Endothelial cell of umbilical vein (primary cell): ENCODE measurements around the gene NRGN. TPM values are rescaled to one million over a fixed set of nuclear protein-coding genes. Genes with fewer than 3 reads are reported as not detected.

Source experiments
- BruUV-seq: library from RNA; stranded (reverse); fragments of 400-500 nt; replicated peaks from 2 replicates; lab custom pipeline; 2021; lab: Mats Ljungman, UMichigan
- CTCF ChIA-PET: fragments of 300-600, 350-600 bp; sonication (Branson Sonifier 250); formaldehyde crosslinking; loops from one replicate; lab custom pipeline; 2021; ENCODE audit warnings: antibody characterized with exemption, inconsistent platforms; lab: Charles Lee
- POLR2A ChIA-PET: fragments of 300-600, 350-600 bp; sonication (Branson Sonifier 250); formaldehyde crosslinking; loops from one replicate; lab custom pipeline; 2021; ENCODE audit warnings: antibody characterized with exemption, inconsistent platforms; lab: Charles Lee
- DNase-seq: peaks from one replicate; pipeline ENCODE4 v3.0.0-alpha.2; 2011; ENCODE audit warnings: low read depth, low spot score
- FAIRE-seq: peaks from 2 replicates; lab custom pipeline; 2011; peaks lifted over from hg19 to GRCh38; lab: Jason Lieb, UNC
- H2AFZ ChIP-seq: 2 replicates; pipeline ENCODE4 v1.6.0; 2012; ENCODE audit warnings: low read depth, low read length, control low read depth, inconsistent platforms
- H3K27ac ChIP-seq: 2 replicates; pipeline ENCODE4 v1.5.1; 2011; ENCODE audit warnings: low read depth, mild to moderate bottlenecking, control low read depth, low read length, moderate library complexity; ENCODE audit not compliant: insufficient read depth
- H3K27me3 ChIP-seq, 2 experiments: 2 replicates each; pipeline versions ENCODE4 v1.6.0 to v1.6.1; 2011; ENCODE audit warnings: low read length in 2 of 2, mixed read lengths in 1 of 2; ENCODE audit not compliant: control insufficient read depth in 2 of 2, insufficient read depth in 2 of 2
- H3K36me3 ChIP-seq, 2 experiments: 2 replicates in 1 of 2; 3 replicates in 1 of 2; pipeline ENCODE4 v1.5.1; 2011; ENCODE audit warnings: low read length in 2 of 2, mild to moderate bottlenecking in 1 of 2, moderate library complexity in 1 of 2; ENCODE audit not compliant: control insufficient read depth in 2 of 2, insufficient read depth in 2 of 2; ENCODE audit errors: extremely low read depth in 1 of 2
- H3K4me1 ChIP-seq: 3 replicates; pipeline ENCODE4 v1.5.1; 2011; ENCODE audit warnings: mild to moderate bottlenecking, low read length; ENCODE audit not compliant: control insufficient read depth, insufficient read depth; ENCODE audit errors: extremely low read depth
- H3K4me2 ChIP-seq: 2 replicates; pipeline ENCODE4 v1.6.1; 2011; ENCODE audit warnings: low read length, control low read depth, mixed read lengths; ENCODE audit not compliant: insufficient read depth
- H3K4me3 ChIP-seq, 3 experiments: fragments of 200-600 bp in 1 of 3; sonication (generic), shearing (Covaris generic) in 1 of 3; replicated peaks in 1 of 3; 2 replicates each; pipeline ENCODE4 v1.5.1; 2011 to 2016; ENCODE audit warnings: control low read depth in 3 of 3, low read length in 3 of 3, mild to moderate bottlenecking in 2 of 3, inconsistent platforms in 1 of 3, low read depth in 1 of 3, moderate library complexity in 1 of 3; ENCODE audit not compliant: insufficient read depth in 1 of 3
- H3K79me2 ChIP-seq: 2 replicates; pipeline ENCODE4 v1.6.0; 2012; ENCODE audit warnings: low read length, inconsistent platforms; ENCODE audit not compliant: control insufficient read depth, insufficient read depth
- H3K9ac ChIP-seq: replicated peaks from 2 replicates; pipeline ENCODE3; 2011; ENCODE audit warnings: low read length, control low read depth; ENCODE audit not compliant: insufficient read depth; ENCODE audit errors: extremely low read depth
- H3K9me1 ChIP-seq: replicated peaks from 3 replicates; pipeline ENCODE4 v1.6.0; 2011; ENCODE audit warnings: mild to moderate bottlenecking, low read length; ENCODE audit not compliant: control insufficient read depth, insufficient read depth; ENCODE audit errors: extremely low read depth
- H3K9me3 ChIP-seq: replicated peaks from 2 replicates; pipeline ENCODE4 v1.5.1; 2012; ENCODE audit warnings: low read length, inconsistent platforms; ENCODE audit not compliant: control insufficient read depth, insufficient read depth
- H4K20me1 ChIP-seq: replicated peaks from 2 replicates; pipeline ENCODE3; 2011; ENCODE audit warnings: mild to moderate bottlenecking, low read length; ENCODE audit not compliant: control insufficient read depth, insufficient read depth; ENCODE audit errors: extremely low read depth
- FOS ChIP-seq: IDR thresholded peaks from 2 replicates; pipeline ENCODE4 v1.6.1; 2011; ENCODE audit warnings: mild to moderate bottlenecking, low read length, moderate library complexity, borderline replicate concordance; ENCODE audit not compliant: insufficient read depth
- GATA2 ChIP-seq: IDR thresholded peaks from 2 replicates; pipeline ENCODE4 v1.7.0; 2011; ENCODE audit warnings: low read depth, mild to moderate bottlenecking, moderate library complexity, mixed read lengths, low read length; ENCODE audit not compliant: insufficient read length, insufficient read depth
- MYC ChIP-seq: IDR thresholded peaks from one replicate; pipeline ENCODE4 v1.6.1; 2011; ENCODE audit warnings: mild to moderate bottlenecking, low read depth, low read length
- POLR2A ChIP-seq: IDR thresholded peaks from 2 replicates; pipeline ENCODE4 v1.6.1; 2012; ENCODE audit warnings: low read depth, mild to moderate bottlenecking, control low read depth, low read length
- POLR2AphosphoS5 ChIP-seq: IDR thresholded peaks from 2 replicates; pipeline ENCODE4 v1.6.1; 2012; ENCODE audit warnings: low read depth, mild to moderate bottlenecking, control low read depth, low read length, moderate library complexity; ENCODE audit not compliant: insufficient read depth
- dilution Hi-C: fragments of 300-500 bp; cut with MboI; formaldehyde crosslinking; loops from one replicate; pipeline ENCODE4 v1.15.0; 2019; ENCODE audit warnings: low sequenced_read_pairs; ENCODE audit not compliant: extremely low pct_ligation_motif_present
- intact Hi-C: fragments of 100-400 bp; cut with micrococcal nuclease; formaldehyde crosslinking; loops from one replicate; pipeline ENCODE4 v1.10.0; 2022
- polyA plus RNA-seq, 4 experiments: library from polyadenylated mRNA; depleted of rRNA in 3 of 4; stranded (reverse) in 3 of 4; unstranded in 1 of 4; fragments of >200 nt; gene quantifications; 2 replicates each; pipeline versions ENCODE4 v1.2.1 to v1.2.3, GENCODE V29; 2011 to 2012; ENCODE audit warnings: missing spikeins in 1 of 4
- total RNA-seq: library from RNA; stranded (reverse); gene quantifications from 2 replicates; pipeline ENCODE4 v1.2.3, GENCODE V29; 2021
- TF ChIP-seq, protein P1 (sequence below), 2 donors: IDR thresholded peaks; 1 replicate in 1 of 2; 2 replicates in 1 of 2; pipeline ENCODE4 v1.5.1; 2011; ENCODE audit warnings: low read length in 2 of 2, mild to moderate bottlenecking in 2 of 2, moderate library complexity in 2 of 2, control low read depth in 1 of 2, inconsistent platforms in 1 of 2, low read depth in 1 of 2; ENCODE audit not compliant: insufficient read depth in 1 of 2; ENCODE audit errors: extremely low read depth in 1 of 2

The NRGN gene
- total and polyA plus RNA-seq, 2 donors (not counting 3 experiments of a cell fraction or from before 2014, with no cell fraction given) = 29.1 to 33.5 TPM

DNA sequence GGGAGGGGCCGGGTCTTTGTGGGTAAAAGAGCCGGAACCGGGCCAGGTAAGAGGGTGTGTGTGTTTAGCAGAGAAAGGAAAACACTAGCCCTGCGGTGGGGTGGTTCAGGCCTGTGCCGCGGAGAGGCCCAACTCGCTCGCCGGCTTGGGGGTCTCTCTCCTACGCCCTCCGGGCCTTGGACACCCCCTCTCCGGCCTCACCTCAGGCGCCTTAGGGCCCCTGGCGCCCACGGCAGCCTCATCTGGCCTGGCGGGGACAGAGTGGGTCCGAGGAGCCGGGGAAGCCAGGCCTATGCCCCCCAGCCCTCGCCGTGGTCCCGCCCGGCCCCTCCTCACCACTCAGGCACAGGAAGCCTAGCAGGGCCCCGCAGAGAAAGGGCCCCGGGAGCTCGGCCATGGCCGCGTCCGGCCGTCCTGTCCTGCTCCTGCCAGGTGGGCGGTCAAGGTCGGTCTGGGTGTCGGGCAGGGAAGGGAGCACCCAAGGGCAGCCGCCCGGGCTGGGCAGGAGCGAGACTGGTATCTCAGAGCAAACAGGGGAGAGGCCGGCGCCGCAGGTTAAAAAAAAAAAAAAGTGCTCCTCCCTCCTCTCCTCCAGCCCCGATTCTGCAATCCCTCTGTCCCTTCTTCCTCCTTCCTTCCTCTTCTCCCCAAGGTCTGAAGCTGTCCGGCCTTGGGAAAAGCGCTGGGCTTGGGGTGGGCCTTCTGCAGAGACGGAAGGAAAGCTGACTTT lies 12.2 kb downstream of the NRGN start, which contains the start of gene VSIG2:
TSS of gene VSIG2 (minus strand) at position 515 of the 730 bp plus-strand sequence. CDS start at position 397, 118 bp downstream.
- no peak within 1 kb of the TSS for H3K9ac ChIP-seq
- H4K20me1 ChIP-seq = no peaks in the 10 kb centered on the region
- no peak within 1 kb of the TSS for H2AFZ ChIP-seq
- no peaks in the 10 kb centered on the region for H3K27me3 ChIP-seq
- peaks cover 76% of the 10 kb centered on the region for H3K4me1 ChIP-seq
- H3K9me1 ChIP-seq = no peaks in the 10 kb centered on the region
- ChIA-PET POLR2A (interaction anchor here (1.4 kb wide), 1 partner anchor 83 kb away, joined by 4 read pairs; no protein-coding TSS in a partner anchor), CTCF (interaction anchor here (1.0 to 16.9 kb wide), 8 partner anchors 8 to 107 kb away, joined by 4 to 301 read pairs (median 18); partner anchors contain the start of genes ESAM, SIAE and SPA17)
- no peak within 1 kb of the TSS for H3K4me2 ChIP-seq
- H3K79me2 ChIP-seq = peaks cover 15% of the 10 kb centered on the region
- H3K9me3 ChIP-seq = no peaks in the 10 kb centered on the region
- peak within 1 kb of the TSS; percentile 28 for H3K27ac ChIP-seq
- H3K4me3 ChIP-seq = no peak within 1 kb of the TSS
- peaks cover 21 to 36% of the 10 kb centered on the region in 2 experiments for H3K36me3 ChIP-seq
- no TSS peak for BruUV-seq
- intact Hi-C loops = no loop called here
- FAIRE-seq = no peak
- dilution Hi-C loops = no loop called here
- no peak for DNase-seq
- TF ChIP-seq FOS (no peak), POLR2AphosphoS5 (peak; percentile 28), POLR2A (no peak)

DNA sequence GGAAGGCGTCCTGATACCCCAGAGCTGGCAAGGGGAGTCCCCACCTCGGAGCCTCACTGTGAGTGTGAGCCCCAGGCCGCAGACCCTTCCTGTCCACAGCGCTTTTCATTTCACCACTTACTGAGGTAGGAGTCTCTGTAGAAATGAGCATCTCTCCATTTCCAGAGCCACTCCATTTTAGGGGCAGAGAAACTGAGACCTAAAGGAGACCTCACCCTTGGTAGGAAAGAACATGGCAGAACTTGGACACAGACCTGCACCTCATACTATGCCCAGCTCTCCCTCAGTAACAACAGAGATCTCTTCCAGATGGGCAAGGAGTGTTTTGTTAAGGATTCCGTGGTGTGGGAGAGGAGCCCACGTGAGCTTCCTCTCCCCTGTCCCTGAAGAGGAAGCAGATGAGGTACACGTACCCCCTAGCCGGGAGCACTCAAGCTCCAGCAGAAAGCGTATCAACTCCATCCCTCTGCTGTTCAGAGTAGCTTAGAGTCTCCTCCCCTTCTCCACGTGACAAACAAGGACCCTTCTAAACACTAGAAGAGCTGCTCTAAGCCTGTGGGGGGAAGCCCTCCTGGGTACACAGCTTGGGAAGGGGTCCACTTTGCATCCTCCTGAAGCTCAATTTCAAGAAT lies 12.8 kb downstream of the NRGN start:
- H3K4me2 ChIP-seq = no peak overlapping the region
- peaks cover 23 to 36% of the 10 kb centered on the region in 2 experiments for H3K36me3 ChIP-seq
- no peaks in the 10 kb centered on the region for H3K9me1 ChIP-seq
- BruUV-seq = no TSS peak
- H3K4me1 ChIP-seq = peaks cover 77% of the 10 kb centered on the region
- peak overlapping the region; percentile 28 for H3K27ac ChIP-seq
- DNase-seq = no peak
- no peak for FAIRE-seq
- dilution Hi-C loops (no loop called here), intact Hi-C loops (no loop called here)
- H3K9ac ChIP-seq = no peak overlapping the region
- TF ChIP-seq POLR2AphosphoS5 (peak; percentile 7), GATA2 (no peak), MYC (no peak)
- TF ChIP-seq, protein P1, sequence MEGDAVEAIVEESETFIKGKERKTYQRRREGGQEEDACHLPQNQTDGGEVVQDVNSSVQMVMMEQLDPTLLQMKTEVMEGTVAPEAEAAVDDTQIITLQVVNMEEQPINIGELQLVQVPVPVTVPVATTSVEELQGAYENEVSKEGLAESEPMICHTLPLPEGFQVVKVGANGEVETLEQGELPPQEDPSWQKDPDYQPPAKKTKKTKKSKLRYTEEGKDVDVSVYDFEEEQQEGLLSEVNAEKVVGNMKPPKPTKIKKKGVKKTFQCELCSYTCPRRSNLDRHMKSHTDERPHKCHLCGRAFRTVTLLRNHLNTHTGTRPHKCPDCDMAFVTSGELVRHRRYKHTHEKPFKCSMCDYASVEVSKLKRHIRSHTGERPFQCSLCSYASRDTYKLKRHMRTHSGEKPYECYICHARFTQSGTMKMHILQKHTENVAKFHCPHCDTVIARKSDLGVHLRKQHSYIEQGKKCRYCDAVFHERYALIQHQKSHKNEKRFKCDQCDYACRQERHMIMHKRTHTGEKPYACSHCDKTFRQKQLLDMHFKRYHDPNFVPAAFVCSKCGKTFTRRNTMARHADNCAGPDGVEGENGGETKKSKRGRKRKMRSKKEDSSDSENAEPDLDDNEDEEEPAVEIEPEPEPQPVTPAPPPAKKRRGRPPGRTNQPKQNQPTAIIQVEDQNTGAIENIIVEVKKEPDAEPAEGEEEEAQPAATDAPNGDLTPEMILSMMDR (IDR thresholded peaks at IDR 0.05; ENCODE audit: extremely low read depth in 1 of 2, insufficient read depth in 1 of 2, low read depth in 1 of 2, low read length in 2 of 2) = no peak
- POLR2A ChIA-PET = interaction anchor here (1.4 kb wide), 1 partner anchor 84 kb away, joined by 4 read pairs; no protein-coding TSS in a partner anchor
- H3K9me3 ChIP-seq = no peaks in the 10 kb centered on the region
- no peak overlapping the region for H2AFZ ChIP-seq
- peaks cover 21% of the 10 kb centered on the region for H3K79me2 ChIP-seq
- CTCF ChIA-PET = interaction anchor here (1.0 to 16.9 kb wide), 8 partner anchors 8 to 124 kb away, joined by 3 to 301 read pairs (median 8); partner anchors contain the start of gene ESAM
- no peaks in the 10 kb centered on the region for H4K20me1 ChIP-seq
- no peaks in the 10 kb centered on the region for H3K27me3 ChIP-seq
- no peak overlapping the region for H3K4me3 ChIP-seq
